Suprapubic skin (tissue), 4 donors: ENCODE results near the gene SLC8A1. TPM values are rescaled to one million over a fixed set of nuclear protein-coding genes. Genes with fewer than 3 reads are reported as not detected.

Source experiments
- DNase-seq, 2 donors: peaks; one replicate each; pipeline ENCODE4 v3.0.0-alpha.2; 2019; ENCODE audit warnings: low spot score in 2 of 2
- H3K27ac ChIP-seq: fragments of 200-600 bp; sonication (generic); one replicate; pipeline ENCODE4 v1.5.1; 2019
- H3K27me3 ChIP-seq: fragments of 200-600 bp; sonication (generic); one replicate; pipeline ENCODE4 v1.5.1; 2019
- H3K36me3 ChIP-seq: fragments of 200-600 bp; sonication (generic); one replicate; pipeline ENCODE4 v1.5.1; 2019
- H3K4me1 ChIP-seq: fragments of 200-600 bp; sonication (generic); one replicate; pipeline ENCODE4 v1.5.1; 2019
- H3K4me3 ChIP-seq: fragments of 200-600 bp; sonication (generic); one replicate; pipeline ENCODE4 v1.5.1; 2019; ENCODE audit warnings: mild to moderate bottlenecking
- H3K9me3 ChIP-seq: fragments of 200-600 bp; sonication (generic); one replicate; pipeline ENCODE4 v1.5.1; 2019
- EP300 ChIP-seq: sonication (generic); formaldehyde crosslinking; IDR thresholded peaks from one replicate; pipeline ENCODE4 v1.6.1; 2017; ENCODE audit warnings: antibody characterized with exemption
- POLR2A ChIP-seq, 2 donors: fragments of 450-650 bp; IDR thresholded peaks; one replicate each; pipeline ENCODE4 v1.6.1; 2017; ENCODE audit warnings: antibody characterized with exemption in 2 of 2, mild to moderate bottlenecking in 2 of 2, moderate library complexity in 2 of 2
- POLR2AphosphoS5 ChIP-seq, 3 donors: sonication (generic); formaldehyde crosslinking; IDR thresholded peaks; one replicate each; pipeline ENCODE4 v1.6.1; 2017; ENCODE audit warnings: antibody characterized with exemption in 3 of 3
- WGBS: methylation state at CpG from one replicate; pipeline ENCODE4 v1.1.5; 2018; 5-methylcytosine and 5-hydroxymethylcytosine counted together
- total RNA-seq, 4 donors: library from RNA; depleted of rRNA; stranded (reverse); fragments of >200 nt; gene quantifications; one replicate each; pipeline ENCODE4 v1.1.0, GENCODE V29; 2016
- TF ChIP-seq, protein P1 (sequence below), 2 donors: fragments of 200-600 bp in 1 of 2; fragments of 450-650 bp in 1 of 2; sonication (generic) in 1 of 2; IDR thresholded peaks; one replicate each; pipeline ENCODE4 v1.5.1; 2016 to 2019; ENCODE audit warnings: antibody characterized with exemption in 2 of 2, mild to moderate bottlenecking in 1 of 2, moderate library complexity in 1 of 2

The SLC8A1 gene
- total RNA-seq, 4 donors from 2014 or later = 2.4 to 14.4 (median 9.9) TPM

DNA sequence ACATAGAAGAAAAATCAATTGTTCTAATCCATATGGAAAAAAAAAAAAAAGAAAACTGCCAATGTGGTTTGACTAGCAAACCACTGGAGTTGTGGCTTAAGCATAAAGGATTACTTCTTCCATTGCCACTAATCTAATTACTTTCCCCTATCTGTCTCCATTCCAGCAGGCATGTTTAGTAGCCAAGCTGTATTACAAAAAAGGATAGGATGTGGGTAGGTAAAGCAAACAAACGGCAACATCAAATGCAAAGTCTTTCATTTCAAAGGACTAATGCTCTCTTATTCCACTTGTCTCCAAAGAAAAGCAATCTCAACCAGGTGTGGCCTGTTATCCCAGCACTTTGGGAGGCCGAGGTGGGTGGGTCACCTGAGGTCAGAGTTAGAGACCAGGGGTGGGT lies 36.5 kb downstream of the SLC8A1 start:
- Histone ChIP-seq H3K27me3 (no peaks in the 10 kb centered on the region), H3K4me1 (no peaks in the 10 kb centered on the region), H3K4me3 (no peak overlapping the region), H3K27ac (no peak overlapping the region), H3K9me3 (no peaks in the 10 kb centered on the region), H3K36me3 (no peaks in the 10 kb centered on the region)
- WGBS = 78% methylated on average over 2 of the region's 2 CpGs
- TF ChIP-seq EP300 (no peak), POLR2AphosphoS5 (IDR thresholded peaks at IDR 0.05) (no peak), POLR2A (IDR thresholded peaks at IDR 0.05) (no peak)
- TF ChIP-seq, protein P1, sequence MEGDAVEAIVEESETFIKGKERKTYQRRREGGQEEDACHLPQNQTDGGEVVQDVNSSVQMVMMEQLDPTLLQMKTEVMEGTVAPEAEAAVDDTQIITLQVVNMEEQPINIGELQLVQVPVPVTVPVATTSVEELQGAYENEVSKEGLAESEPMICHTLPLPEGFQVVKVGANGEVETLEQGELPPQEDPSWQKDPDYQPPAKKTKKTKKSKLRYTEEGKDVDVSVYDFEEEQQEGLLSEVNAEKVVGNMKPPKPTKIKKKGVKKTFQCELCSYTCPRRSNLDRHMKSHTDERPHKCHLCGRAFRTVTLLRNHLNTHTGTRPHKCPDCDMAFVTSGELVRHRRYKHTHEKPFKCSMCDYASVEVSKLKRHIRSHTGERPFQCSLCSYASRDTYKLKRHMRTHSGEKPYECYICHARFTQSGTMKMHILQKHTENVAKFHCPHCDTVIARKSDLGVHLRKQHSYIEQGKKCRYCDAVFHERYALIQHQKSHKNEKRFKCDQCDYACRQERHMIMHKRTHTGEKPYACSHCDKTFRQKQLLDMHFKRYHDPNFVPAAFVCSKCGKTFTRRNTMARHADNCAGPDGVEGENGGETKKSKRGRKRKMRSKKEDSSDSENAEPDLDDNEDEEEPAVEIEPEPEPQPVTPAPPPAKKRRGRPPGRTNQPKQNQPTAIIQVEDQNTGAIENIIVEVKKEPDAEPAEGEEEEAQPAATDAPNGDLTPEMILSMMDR (IDR thresholded peaks at IDR 0.05) = no peak
- no peak for DNase-seq

DNA sequence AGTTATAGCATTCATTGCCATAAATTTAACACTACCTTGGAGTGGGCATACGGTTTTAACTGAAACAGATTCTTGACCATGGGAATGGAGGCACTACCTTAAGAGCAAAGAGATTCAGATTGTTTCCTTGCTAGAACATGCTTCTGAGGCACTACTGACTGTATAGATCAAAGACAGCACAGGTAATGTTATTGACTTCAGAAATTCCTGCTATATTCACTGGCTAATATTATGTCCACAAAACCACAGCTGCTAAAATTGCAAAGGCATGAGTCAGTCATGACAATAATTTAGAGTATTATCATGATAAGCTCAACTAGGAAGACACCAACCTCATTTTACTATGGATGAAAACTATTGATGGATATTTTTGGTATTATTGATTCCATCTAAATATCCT lies 39.4 kb downstream of the SLC8A1 start:
- Histone ChIP-seq H3K36me3 (no peaks in the 10 kb centered on the region), H3K27me3 (no peaks in the 10 kb centered on the region), H3K27ac (no peak overlapping the region), H3K4me3 (no peak overlapping the region), H3K4me1 (no peaks in the 10 kb centered on the region), H3K9me3 (no peaks in the 10 kb centered on the region)
- 67% methylated on average over 1 of the region's 1 CpG for WGBS
- DNase-seq = no peak
- TF ChIP-seq EP300 (no peak), POLR2AphosphoS5 (IDR thresholded peaks at IDR 0.05) (no peak), POLR2A (IDR thresholded peaks at IDR 0.05) (no peak)
- TF ChIP-seq, protein P1 (IDR thresholded peaks at IDR 0.05) = no peak

DNA sequence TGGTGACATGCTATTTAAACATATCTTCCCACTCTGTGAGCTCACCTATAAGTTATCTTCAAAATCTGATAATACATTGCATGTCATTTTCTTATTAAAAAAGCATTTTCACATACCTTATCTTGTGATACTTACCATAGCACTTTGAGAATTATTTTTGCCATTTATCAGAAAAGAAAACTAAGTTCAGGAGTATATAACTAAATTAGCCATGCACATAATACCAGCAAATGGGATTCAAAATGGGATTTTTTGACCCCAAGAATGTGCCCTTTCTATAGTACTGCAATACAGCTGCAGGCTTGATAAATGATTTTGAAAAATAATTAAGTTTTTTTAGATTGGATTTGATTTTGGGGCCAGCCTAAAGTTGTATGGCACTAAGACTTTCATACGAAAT lies 41.2 kb downstream of the SLC8A1 start:
- no peak overlapping the region for H3K4me3 ChIP-seq
- H3K36me3 ChIP-seq = no peaks in the 10 kb centered on the region
- 88% methylated on average over 1 of the region's 1 CpG for WGBS
- H3K4me1 ChIP-seq = no peaks in the 10 kb centered on the region
- DNase-seq = no peak
- no peak for TF ChIP-seq EP300
- no peak for TF ChIP-seq POLR2AphosphoS5 (IDR thresholded peaks at IDR 0.05)
- H3K27ac ChIP-seq = no peak overlapping the region
- no peaks in the 10 kb centered on the region for H3K27me3 ChIP-seq
- no peaks in the 10 kb centered on the region for H3K9me3 ChIP-seq

DNA sequence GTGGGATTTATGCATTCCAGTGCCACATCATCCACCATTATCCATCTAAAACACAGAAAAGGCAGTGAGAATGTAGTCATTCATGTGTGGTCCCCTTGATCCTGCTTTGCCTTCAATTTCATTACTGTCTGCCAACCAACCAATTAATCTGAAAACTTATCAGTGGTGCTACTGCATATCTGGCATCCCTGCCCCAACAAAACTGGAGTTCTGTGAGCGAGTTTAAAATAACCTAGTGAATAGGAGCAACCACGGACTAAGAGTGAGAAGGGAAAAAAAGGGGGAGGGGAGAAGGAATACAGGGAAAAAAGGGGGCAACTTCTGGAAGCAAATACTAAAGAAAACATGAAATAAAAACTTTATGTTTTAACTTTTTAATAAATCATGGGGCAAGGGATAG lies 42.2 kb downstream of the SLC8A1 start:
- no peaks in the 10 kb centered on the region for H3K36me3 ChIP-seq
- no peak overlapping the region for H3K4me3 ChIP-seq
- no peaks in the 10 kb centered on the region for H3K27me3 ChIP-seq
- DNase-seq = no peak
- TF ChIP-seq, protein P1 (IDR thresholded peaks at IDR 0.05) = no peak
- TF ChIP-seq EP300 (no peak), POLR2A (IDR thresholded peaks at IDR 0.05) (no peak), POLR2AphosphoS5 (IDR thresholded peaks at IDR 0.05) (no peak)
- WGBS = 82% methylated on average over 2 of the region's 2 CpGs
- H3K4me1 ChIP-seq = no peaks in the 10 kb centered on the region
- no peaks in the 10 kb centered on the region for H3K9me3 ChIP-seq
- no peak overlapping the region for H3K27ac ChIP-seq

DNA sequence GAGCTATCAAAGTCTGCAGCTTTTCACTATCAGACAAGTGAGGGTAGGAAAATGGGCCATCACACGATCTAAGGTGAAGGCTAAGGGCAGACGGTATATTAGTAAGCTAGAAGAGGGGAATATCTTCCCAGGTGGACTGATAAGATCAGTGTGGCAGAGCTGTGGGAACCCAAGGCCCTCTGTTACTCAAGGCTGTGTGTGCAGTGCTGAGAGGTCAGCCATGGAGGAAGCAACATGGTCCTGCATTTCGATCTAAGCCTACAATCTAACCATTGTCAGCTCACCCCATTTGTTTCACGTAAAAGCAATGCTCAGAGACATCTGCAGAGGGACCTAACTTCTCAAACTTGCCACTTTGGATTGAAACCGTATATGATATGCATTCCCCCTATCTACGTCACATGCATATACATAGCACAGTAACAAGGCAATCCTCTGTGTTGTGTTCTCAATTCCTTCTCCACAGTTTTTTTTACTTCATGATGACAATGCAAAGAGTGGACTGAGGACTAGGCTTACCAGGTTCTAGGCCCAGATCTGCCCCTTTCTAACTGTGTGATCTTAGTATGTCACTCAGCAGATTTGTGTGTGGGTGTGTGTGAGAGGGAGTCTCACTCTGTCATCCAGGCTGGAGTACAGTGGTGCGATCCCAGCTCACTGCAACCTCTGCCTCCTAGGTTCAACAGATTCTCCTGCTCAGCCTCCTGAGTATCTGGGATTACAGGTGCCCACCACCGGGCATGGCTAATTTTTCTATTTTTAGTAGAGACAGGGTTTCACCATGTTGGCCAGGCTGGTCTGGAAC lies 45.2 kb downstream of the SLC8A1 start:
- H3K9me3 ChIP-seq = no peaks in the 10 kb centered on the region
- H3K36me3 ChIP-seq = no peaks in the 10 kb centered on the region
- H3K27ac ChIP-seq = no peak overlapping the region
- H3K4me1 ChIP-seq = no peaks in the 10 kb centered on the region
- no peak for TF ChIP-seq POLR2AphosphoS5 (IDR thresholded peaks at IDR 0.05)
- TF ChIP-seq POLR2A (IDR thresholded peaks at IDR 0.05) = no peak
- TF ChIP-seq EP300 = no peak
- TF ChIP-seq, protein P1 (IDR thresholded peaks at IDR 0.05) = no peak
- H3K27me3 ChIP-seq = no peaks in the 10 kb centered on the region
- no peak overlapping the region for H3K4me3 ChIP-seq
- 94% methylated on average over 6 of the region's 8 CpGs for WGBS
- no peak for DNase-seq
